HG03097 (cell line): Measurements from ENCODE around the gene PDE6A.

Source experiments
- ATAC-seq: cut with Tn5 transposase; IDR thresholded peaks from one replicate; pipeline ENCODE4 v1.9.1; 2021; ENCODE audit not compliant: unreplicated experiment, low FRiP score

Gene PDE6A

DNA sequence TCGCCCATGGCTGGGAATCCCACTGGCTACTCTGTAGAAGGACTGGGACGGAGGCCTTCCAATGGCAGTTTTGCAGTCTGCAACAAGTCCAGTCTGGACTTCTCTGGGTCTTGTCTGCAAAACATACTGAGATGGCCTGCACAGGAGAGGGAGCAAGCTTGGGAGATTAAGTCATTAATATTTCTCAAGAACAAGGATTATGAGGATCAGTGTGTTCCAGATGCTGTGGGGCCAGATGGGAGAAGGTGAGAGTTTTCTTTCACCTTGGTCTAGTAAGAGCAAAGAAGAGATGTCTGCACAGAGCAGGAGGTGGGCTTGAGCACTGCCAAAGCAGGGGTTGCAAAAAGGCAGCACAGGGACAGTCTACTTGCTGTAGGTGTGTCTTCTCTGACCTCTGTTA, at the start of gene PDE6A:
TSS of gene PDE6A (minus strand) at position 128 of the 400 bp plus-strand sequence. CDS start at position 8, 120 bp downstream.
- ATAC-seq, result no peak

DNA sequence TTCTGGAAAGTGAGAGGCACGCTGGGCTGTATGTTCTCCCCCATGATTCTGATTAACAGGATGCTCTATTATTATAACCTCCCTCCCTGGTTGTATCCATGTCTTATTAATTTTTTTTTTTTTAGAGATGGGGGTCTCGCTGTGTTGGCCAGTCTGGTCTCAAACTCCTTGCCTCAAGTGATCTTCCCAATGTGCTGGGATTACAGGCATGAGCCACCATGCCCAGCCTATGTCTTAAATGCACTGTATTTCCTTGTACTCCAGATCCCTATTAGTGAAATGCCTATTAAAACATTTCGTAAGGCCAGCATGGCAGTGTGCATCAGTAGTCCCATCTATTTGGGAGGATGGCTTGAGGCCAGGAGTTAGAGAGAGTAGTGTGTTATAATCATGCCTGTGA, 48.9 kb upstream of the PDE6A start:
- ATAC-seq, result no peak

DNA sequence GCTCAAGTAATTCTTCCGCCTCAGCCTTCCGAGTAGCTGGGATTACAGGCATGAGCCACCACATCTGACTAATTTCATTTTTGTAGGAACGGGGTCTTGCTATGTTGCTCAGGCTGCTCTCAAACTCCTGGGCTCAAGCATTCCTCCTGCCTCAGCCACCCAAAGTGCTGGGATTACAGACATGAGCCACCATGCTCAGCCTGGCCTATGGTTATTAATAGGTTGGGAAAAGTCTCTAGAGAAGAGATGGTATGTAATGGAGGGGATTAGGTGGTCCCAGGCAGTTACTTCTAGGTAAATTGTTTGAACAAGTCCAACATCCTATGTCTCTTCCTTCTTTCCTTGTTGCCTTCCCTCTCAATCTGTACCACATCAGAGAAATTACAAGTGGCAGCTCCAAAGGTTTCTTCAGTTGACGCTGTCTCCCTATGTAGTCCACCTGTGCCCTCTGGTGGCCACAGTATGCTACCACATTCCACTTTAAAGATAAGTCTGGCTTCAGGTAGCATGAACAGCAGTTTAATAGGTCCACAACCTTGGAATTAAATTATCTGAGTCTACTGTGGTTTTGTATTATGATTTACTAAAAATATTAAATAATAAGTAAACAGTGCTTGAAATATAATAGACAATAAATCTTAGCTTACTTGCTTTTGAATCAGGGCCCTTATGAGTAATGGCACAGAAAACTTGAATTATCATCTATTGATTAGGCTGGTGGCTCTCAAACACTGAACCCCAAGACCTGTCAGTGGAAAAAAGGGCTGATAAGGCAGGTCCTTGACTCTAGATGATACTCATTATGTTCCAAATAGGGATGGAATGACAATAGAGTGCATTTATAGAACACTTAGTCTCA, 46.2 kb upstream of the PDE6A start:
- ATAC-seq, result no peak

DNA sequence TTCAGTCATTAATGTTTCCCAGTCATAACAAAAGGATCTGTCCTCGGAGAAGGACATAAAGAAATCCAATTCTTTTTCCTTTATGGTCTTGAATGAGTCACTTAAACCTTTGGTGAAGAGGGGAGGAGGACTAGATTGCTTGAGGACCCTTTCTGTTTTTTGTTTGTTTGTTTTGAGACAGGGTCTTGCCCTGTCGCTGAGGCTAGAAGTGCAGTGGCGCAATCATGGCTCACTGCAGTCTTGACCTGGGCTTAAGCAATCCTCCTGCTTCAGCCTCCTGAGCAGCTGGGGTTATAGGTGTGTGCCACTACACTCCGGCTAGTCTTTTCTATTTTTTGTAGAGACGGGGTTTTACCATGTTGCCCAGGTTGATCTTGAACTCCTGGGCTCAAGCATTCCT, 43.5 kb upstream of the PDE6A start:
- no peak for ATAC-seq

DNA sequence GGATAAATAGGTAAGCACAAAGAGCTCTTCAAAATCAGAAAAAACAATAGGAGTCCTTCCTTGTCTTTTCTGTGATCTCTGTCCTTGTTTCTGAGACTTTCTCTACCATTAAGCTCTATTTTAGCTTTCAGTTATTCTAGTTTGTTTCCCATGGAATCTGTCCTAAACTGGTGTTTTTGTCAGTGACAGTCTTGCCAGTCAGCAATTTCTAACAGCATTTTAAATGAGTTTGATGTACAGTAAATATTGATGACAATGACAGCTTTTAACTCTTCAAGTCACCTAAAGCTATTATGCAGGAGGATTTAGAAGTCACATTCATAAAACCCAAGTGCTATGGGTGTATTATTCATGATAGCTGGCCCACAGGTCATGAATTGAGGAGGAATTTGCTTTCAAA, 37.9 kb upstream of the PDE6A start:
- ATAC-seq, result no peak

DNA sequence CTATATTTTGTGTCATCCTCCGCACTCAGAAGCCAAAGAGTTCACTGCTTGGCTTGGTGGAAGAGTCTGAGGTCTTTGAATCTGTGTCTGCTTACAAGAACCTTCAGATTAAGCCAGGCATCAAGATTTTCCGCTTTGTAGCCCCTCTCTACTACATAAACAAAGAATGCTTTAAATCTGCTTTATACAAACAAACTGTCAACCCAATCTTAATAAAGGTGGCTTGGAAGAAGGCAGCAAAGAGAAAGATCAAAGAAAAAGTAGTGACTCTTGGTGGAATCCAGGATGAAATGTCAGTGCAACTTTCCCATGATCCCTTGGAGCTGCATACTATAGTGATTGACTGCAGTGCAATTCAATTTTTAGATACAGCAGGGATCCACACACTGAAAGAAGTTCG, 36.6 kb upstream of the PDE6A start:
- ATAC-seq, result no peak

DNA sequence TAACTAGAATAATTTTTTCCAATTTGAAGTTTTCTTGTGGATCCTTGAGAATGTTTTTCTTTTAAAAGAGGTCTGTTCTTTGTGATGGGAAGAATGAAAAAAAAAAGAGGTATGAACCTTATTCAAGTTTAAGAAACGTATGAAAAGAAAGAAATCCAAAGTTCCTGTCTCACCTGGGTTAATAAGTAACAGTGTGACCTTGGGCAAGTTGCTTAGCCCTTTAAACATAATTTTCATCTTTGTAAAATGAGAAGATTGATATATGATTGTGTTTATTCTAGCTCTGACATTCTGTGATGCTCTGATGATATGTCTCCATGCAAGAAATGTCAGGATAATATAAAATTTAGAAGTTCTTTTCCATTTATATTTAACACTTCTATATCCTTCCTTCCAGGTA, 35.3 kb upstream of the PDE6A start:
- no peak for ATAC-seq

DNA sequence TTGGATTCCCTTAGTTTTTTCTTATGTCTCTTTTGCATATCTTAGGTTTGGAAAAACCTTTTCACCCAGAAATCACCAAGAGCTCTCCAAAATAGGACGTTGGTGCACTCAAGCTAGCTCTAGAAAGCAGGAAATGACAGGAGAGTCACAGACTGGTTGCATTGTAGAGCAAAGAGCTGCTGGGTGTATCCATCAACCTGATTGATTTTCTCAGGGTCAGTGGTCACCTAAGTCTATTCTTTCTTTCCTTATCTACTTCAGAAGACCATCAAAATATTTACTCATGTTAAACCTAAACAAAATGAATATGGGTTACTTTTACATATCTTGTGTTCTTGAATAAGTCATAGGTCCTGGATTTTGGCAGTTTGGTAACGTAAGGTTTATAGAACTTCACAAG, 30.8 kb upstream of the PDE6A start:
- ATAC-seq, result no peak

DNA sequence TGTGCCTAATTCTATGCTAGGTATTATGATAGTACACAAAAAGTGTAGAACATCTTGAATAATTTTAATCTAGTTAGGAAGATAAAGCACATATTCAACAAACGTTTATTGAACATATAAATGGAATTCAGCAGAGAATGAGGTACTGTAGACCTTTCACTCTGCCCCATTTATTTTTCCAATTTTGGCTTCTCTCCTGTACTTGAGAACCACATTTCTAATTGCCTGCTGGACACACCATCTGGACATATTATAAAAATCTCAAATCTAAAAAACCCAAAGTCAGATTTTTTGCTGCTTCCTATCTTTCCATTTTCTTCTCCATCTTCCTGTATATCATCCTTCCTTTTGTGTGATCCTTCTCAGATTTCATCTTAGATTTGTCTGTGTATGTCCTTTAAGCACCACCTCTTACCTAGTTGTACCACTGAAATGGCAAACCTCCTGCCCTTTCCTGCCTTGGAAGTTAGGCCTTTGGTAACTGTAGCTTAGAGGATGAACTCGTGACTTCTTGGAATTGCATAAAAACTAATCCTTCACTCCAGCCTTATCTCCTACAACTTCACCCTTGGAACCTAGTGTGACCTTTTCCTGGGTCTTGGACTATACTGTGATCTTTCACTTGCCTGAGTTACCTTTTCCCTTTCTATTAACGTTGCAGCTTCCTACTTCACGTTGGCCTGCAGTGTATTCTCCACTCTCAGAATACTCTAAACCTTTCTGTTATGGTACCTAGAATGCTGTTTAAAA, 24.8 kb upstream of the PDE6A start:
- ATAC-seq, result no peak

DNA sequence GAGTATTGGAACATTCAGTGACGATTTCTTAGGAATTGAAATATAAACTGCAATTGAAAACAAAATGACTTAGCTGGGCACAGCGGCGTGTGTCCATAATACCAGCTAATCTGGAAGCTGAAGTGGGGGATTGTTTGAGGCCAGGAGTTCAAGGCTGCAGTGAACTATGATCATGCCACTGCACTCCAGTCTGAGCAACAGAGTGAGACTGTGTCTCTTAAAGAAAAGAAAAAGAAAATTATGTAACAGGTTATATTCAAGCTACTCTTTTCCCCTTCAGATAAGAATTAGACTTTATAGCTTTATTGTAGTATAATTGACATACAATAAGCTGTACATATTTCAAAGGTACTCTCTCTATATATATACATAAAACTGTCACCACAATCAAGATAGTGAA, 22.4 kb upstream of the PDE6A start:
- no peak for ATAC-seq

DNA sequence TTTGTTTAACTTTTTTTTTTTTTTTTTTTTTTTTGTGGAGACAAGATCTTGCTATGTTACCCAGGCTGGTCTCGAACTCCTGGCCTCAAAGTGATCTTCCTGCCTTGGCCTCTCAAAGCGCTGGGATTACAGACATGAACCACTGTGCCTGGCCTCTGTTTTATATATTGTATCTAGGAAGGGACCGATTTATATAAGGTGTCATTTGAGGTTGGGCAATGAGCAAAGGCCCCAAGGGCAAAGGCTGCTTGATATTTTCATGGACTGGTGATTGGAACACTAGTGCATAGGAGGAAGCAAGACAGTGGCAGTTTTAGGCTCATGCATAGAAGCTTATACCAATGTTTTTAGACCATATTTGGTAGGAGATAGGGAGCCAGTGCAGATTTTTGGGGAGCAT, 19.1 kb upstream of the PDE6A start:
- no peak for ATAC-seq

DNA sequence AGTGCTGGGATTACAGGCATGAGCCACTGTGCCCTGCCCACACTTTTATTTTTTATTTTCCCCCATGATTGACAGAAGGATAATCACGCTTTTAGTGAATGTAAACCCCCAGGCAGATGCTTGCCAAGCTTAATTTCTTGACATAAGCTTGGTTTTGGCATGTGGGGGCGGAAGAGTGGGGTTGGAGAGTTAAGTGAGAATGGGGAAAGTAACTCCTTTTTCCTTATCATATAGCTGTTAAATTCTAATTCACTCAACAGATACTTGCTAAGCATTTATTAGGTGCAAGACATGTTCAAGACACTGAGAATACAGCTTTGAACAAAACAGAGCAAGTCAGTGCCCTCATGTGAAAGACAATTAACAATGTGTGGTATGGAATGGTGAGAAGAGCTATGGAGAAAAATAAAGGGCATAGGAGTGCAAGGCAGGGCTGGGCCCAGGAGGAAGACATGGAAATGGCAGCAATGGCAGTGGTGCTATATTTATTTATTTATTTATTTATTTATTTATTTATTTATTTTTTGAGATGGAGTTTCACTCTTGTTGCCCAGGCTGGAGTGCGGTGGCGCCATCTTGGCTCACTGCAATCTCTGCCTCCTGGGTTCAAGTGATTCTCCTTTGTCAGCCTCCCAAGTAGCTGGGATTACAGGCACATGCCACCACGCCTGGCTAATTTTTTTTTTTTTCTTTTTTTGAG, 18.2 kb upstream of the PDE6A start:
- no peak for ATAC-seq

DNA sequence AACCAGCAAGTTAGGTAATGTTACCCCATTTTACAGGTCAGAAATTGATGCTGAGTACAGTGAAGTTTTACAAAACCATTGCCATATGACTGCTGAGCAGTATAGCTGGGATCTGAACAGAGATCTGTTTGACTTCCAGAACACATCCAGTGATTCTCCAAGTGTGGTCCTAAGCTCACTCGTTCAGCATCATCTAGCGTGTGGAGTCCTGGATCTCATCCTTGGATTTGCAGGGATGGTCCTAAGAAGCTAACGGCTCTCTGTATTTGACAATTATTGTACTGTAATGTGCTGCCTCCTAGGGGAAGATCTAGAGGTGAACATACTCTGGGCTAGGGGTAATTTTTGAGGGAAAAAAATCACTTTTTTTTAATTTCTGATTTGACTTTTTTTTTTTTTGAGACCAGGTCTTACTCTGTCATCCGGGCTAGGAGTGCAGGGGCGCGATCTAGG, 17.4 kb upstream of the PDE6A start:
- ATAC-seq, result no peak

DNA sequence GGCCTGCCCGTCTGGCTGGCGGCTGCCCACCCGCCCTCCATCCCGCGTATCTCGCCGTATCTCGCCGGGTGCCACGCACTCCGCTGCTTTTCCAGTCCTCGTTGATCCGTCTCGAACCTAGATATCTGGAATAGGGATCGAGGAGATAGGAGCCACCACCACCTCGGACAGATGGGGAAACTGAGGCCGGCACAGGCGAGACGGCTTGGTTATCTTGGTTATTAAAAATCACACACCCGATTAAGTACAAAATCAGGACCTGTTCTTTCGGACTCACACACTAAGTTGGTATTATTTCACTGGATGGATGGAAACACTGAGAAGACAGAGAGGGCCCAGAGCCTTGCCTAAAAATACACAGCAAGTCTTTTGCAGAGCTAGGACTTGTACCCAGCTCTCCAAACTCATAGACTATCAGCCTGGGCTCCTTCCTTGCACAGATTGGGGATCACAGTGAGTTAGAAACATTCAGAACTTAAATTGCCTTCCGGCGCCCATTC, 16.6 kb upstream of the PDE6A start:
- ATAC-seq, result no peak

DNA sequence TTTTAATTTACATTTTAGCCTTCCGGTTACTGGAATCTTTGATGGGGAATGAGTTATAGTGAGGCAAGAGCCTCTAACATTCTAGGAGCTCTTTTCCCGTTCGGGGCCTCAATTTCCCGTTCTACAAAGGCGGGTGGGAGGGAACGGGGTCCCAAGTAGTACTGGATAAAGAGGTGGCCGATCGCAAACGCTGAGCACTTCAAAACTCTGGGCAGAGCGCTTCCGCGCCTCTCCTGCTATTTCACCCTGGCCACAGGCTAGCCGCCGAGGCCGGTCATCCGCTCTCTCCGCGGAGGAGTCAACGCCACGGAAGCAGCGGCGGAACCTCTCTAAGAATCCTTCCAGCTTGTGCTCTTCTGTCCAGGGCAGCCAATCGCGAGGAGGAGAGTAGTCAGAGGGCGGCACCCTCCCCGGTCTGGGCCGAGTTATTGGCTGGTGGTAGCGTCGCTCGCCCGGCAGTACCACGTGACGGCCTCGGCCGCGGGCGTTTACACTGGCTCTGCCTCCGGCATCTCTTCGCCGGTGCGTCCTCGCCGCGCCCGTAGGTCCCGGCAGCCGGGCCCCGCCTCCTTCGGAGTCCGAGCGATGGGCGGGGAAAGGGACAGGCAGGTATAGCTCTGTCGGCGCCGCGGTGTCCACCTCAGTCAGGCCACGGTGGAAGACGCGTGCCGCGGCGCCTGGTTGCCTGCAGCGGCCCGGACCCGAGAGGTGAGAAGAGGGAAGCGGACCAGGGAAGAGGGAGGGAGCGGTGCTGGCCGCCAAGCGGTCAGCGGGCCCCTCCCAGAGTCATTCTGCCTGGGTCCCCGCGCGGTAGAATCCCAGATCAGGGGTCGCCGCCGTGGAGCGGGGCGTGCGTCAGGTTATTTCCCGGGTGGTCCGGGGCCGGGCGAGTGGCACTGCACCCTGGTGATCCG, 15.9 kb upstream of the PDE6A start, which contains the start of gene SLC26A2:
TSS of gene SLC26A2 (plus strand) at position 487 of the 914 bp plus-strand sequence. CDS start 16,895 bp downstream, outside the sequence.
- ATAC-seq, result peak; percentile 98

DNA sequence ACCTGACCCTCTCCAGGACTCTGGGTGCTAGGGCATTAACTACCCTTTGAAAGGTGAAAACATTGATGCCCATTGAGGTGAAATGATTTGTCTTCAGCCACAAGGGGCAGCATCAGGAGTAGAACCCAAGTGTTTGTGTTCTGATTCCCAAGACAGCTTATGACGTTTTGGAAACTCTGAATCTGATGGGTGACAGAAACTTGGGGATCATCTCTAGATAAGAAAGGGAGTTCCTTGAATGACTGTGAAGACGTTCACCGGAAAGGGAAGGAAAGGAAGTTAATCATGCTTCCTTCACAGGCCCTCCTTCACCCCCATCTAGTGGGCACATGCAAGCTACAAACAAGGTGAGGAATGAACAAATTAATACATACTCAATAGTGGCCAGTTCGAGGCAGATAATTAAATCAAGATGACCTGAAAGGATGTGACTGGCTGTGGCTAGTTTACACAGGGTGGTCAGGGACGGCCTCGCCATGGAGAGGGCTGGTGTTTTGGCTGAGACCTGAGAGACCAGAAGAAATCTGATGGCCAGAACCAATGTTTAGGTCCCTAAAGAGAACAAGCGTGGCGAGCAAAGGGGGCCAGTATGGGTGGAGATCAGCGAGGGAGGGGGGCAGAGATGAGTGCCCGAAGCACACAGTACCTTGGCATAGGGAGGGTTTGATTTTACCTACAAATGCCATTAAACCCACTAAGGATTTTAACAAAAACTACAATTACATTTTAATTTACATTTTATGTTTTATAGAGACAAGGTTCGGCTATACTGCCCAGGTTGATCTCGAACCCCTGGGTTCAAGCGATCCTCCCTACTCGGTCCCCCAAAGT, 15.0 kb upstream of the PDE6A start:
- ATAC-seq, result no peak

DNA sequence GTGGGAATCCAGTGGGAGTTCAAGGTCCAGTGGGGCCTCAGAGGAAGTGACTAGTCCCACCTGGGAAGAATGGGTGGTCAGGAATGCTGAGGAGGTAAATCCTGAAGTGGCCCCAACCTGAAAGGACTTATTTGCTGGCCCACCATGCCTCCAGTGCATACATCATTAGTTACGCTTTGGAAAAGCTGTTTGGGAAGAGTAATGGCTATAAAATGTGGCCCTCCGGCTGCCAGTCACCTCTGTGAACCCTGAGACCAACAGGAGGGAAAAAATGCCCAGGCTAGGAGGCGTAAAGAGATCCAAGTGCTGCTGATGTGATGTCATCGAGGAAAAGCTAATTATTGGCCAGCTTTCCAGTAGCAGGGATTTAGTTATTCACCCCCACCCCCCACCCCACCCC, 13.3 kb upstream of the PDE6A start:
- no peak for ATAC-seq

DNA sequence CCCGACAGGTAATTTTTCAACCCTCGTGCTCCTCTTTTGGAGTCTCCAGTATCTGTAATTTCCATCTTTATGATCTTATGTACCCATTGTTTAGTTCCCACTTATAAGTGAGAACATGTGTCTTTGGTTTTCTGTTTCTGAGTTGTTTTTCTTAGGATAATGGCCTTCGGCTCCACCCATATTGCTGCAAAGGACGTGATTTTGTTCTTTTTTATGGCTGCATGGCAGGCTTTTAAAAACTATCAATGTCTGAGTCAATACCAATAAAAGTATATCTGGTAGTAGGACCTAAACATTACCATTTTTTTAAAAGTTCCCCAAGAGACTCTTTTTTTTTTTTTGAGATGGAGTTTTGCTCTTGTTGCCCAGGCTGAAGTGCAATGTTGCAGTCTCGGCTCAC, 12.1 kb upstream of the PDE6A start:
- ATAC-seq, result no peak

DNA sequence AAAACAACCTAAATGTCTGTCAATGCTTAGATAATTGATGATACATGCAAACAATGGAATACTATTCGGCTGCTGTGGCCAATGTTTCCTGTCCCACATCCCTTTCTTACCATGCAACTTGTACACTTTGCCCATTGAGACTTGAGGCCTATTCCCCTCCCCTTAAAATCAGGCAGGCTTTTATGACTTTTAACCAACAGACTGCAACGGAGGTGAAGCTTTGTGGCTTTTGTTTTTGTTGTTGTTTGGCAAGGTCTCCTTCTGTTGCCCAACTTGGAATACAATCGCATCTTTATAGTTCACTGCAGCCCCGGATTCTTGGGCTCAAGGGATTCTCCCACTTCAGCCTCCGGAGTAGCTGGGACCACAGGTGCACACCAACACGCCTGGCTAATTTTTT, 10.2 kb upstream of the PDE6A start:
- no peak for ATAC-seq
